ELR (cell line): Measurements from ENCODE around the gene AFP.
A peak's percentile ranks its signal among the peaks of the same experiment; 100 is the strongest.

Experiments used
- DNase-seq: peaks from one replicate; pipeline ENCODE4 v3.0.0-alpha.2; 2015; ENCODE audit warnings: low read depth

The AFP gene

DNA sequence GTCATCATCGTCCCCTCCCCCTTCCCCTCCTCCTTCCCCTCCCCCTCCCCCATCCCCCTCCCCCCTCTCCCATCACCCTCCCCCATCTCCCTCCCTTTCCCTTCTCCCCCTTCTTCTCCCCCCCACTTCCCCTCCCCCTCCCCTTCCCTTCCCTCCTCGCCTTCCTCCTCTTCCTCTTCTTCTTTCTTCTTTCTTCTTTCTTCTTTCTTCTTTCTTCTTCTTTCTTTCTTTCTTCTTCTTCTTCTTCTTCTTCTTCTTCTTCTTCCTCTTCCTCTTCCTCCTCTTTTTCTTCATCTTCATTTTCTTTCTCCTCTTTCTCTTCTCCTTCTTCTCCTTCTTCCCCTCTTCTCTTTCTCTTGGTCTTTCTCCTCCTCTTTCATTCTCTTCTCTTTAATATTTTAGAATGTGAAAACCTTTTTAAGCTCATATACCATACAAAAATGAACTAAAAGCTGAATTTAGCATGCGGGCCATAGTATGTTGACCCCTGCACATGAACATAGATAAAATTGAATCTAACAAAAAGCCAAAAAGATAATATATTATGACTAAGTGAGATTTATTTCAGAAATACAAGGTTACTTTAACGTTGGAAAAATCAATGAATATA lies 25.0 kb downstream of the AFP start:
- no peak for DNase-seq

DNA sequence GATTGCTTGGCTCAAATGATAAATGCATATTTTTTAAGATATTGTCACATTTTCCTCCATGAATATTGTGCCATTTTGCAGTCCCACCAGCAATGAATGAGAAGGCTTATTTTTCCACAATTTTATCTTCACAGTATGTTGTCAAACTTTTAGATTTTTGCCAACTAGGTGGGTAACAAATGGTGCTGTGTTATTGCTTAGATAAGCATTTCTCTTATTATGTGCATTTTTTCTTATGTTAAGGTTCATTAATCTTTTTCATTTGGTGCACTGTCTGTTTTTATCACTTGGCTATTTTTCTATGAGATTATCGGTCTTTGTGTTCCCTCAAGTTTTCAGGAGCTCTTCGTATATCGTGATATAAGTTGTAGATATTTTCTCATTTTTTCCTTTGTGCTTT lies 32.1 kb downstream of the AFP start:
- no peak for DNase-seq

DNA sequence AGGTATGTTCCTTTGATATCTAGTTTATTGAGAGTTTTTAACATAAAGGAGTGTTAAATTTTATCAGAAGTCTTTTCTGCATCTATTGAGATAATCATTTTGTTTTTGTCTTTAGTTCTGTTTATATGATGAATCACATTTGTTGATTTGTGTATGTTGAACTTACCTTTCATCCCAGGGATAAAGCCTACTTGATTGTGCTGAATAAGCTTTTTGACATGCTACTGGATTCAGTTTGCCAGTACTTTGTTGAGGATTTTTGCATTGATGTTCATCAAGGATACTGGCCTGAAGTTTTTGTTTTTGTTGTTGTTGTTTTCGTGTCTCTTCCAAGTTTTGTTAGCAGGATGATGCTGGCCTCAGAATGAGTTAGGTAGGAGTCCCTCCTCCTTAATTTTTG lies 34.7 kb downstream of the AFP start:
- no peak for DNase-seq

DNA sequence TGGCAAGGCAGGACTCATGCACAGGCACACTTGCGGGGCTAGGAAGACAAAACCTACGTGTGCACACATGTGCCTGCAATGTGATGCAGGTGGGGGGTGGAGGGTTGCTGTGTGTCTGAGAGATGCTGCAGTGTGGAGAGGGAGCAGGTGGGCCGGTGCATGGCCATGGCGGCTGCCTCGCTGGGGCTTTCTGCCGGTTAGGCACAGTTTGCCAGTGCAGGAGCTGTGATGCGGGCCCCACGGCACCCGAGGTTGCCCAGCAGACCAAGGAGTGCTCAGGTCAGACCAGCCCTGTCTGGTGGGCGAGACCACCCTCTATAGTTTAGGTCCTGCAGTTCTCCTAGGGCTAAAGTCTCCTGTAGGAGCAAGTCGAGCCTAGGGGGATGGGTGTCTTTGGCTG lies 41.2 kb downstream of the AFP start:
- DNase-seq, result no peak

DNA sequence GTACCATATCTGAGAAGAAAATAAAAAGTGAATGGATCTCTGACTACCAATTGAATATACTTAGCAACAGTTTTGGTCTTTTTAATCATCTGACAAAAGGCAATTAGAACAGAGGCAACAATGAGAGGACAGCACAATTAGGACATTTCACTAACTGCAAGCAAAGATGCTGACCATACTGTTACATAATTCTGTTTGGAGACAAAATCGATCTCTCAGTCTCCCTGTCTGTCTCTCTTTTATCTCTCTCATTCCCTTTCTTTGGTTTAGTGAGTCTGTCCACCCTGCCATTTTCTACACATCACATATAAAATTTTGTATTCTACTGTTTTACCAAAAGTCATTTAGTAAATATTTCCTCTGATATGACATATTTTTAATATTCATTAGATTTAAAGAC lies 43.3 kb downstream of the AFP start:
- DNase-seq, result no peak

DNA sequence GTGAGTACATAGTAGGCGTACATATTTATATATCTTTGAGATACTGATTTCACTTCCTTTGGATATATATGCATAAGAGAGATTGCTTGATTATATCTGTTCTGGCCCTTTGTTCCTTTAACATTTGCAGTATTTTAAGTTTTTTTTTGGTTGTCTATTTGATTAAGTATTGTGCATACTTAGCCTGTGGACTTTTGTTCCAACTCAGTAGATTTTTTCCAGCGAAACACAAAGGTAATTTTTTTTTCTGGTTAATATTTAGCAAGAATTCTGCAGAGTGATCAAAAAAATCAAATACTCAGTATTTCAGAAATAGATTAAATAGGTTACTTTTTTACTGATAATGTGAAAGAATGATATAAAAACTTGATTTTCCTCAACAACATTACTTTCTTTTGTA lies 45.3 kb downstream of the AFP start, which contains the start of gene AFM:
AFM (plus strand) TSS at position 388 of the 400 bp plus-strand sequence. CDS start 31 bp downstream, outside the sequence.
- no peak for DNase-seq

DNA sequence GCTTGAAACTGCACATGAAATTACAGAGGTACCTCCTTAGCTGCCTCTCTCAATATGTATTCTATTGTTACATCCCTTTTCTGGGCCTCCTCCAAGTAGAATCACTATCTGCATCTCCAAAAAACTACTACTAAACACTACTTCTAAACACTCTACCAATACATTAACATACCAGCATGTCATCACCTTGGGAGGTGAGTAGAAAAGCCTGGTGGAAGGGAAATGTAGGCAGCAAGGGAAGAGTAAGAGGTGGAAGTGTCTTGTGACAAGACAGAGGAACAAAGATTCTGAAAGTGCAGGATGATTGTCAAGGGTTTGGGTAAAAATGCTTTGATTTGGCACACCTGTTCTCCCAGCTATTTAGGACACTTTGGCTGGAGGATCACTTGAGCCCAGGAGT lies 49.1 kb downstream of the AFP start:
- no peak for DNase-seq

DNA sequence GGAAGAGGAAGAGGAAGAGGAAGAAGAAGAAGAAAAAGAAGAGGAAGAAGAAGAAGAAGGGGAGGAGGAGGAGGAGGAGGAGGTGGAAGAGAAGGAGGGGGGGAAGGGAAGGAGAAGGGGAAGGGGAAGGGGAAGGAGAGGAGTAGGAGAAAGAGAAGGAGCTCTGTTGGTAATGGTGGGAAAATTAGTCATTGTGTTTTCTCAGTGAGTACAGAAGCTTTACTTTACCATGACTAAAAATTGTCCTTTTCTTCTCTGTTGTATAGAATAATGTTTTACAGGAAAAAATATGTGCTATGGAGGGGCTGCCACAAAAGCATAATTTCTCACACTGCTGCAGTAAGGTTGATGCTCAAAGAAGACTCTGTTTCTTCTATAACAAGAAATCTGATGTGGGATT lies 49.6 kb downstream of the AFP start:
- no peak for DNase-seq

DNA sequence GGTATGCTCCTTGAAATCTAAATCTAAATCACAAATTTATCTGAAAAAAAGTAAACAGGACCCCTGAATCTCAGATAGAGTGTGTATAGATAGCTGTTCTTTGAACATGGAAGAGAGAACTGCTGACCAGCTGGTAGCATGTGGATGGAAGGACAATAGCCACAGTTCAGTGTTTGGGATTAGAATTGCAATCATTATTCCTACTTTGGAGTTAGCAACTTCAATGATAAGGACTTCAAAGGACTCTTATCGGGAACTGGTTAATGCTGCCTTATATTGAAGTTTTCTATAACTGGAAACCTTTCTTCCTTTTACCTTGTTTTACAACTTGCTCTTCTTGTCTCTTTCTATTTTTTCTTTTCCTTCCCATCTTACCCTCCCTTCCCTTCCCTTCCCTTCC lies 50.5 kb downstream of the AFP start:
- DNase-seq, result no peak

DNA sequence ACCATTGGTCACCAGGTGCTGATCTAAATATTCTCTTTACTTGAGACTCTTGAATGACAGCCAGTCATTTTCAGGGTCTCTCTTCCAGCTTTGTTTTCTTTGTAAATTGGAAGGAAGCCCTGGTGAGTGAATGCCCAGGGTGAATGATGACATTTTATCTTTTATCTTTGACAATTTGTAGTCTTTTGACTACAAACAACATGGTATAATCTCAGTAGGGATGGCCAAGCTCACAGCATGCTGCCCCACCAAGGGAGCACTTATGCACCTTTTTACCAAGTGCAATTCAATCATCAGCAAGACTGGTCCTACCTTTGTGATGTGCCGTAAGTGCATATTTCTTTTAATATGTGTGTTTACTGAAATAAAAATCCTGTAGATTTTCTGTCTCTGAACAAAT lies 51.2 kb downstream of the AFP start:
- DNase-seq, result no peak

DNA sequence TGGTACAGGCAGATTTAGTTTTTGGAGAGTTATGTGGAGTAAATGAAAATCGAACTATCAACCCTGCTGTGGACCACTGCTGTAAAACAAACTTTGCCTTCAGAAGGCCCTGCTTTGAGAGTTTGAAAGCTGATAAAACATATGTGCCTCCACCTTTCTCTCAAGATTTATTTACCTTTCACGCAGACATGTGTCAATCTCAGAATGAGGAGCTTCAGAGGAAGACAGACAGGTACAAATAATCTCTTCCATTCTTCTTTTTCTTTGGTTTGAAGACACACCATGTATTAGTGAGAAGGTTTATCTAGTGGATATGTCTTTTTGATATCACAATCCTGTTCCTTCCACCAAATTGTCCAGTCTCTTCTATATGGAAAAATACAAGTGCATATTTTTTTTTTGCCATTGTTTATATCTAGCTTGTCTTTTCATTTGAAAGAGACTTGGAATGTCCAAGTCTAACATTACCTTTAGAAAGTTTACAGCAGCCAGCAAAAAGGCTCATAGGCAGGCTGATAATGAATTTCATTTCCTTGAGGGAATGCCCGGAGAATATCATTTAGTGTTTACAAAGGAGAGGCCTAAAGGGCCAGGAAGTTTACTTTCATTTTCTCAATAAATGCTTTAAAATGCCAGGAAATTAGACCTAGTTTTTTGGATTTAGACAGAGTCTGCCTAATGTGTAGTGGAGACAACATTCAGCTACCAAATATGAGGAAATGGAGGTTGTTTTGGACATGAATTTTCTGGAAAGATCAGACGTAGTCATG lies 64.2 kb downstream of the AFP start:
- peak; percentile 23 for DNase-seq

DNA sequence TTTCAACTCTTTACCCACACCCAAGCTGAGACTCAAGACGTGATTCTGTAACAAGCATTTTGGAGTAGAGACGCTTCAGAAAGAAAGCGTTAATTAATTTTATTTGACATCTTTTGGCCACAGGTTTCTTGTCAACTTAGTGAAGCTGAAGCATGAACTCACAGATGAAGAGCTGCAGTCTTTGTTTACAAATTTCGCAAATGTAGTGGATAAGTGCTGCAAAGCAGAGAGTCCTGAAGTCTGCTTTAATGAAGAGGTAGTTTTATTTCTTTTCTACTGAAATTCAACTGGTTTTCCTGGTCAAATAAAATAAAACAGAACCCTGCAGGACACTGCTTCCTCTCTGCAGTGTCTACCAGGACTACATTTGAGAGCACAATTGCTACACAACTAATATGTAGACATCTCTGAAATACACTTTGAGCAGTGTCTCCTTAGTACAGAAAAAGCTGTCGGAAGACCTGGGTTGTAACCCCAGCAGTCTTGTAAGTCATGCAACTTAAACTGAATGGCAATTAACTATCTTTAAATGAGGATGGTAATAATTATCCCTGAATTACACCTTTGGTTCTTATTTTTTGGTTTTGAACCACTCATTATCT lies 65.7 kb downstream of the AFP start:
- no peak for DNase-seq

DNA sequence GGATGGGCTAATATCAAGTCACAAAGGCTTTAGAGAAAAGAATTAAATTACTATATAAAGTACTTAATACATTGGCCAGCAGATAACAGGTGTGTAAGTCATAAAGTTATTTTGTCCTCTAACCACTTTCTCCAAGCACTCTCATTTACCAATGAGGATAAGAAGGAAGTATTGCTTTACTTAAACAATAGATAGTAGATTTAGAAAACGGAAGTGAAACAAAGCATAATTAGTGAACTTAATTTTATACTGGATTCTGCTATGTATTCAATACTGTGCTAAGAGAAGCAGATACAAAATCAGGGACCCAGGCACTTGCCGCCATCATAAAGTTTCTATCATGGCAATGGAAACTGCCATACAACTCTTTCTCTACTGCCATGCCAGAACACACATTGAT lies 69.5 kb downstream of the AFP start:
- DNase-seq, result no peak
